Sigmoid colon (tissue), 4 donors: ENCODE results near the gene ARVCF.

Experiments
- EP300 ChIP-seq, 4 donors: sonication (generic); formaldehyde crosslinking; IDR thresholded peaks; one replicate each; pipeline ENCODE4 v1.6.1; 2017; ENCODE audit warnings: antibody characterized with exemption in 4 of 4
- POLR2A ChIP-seq, 2 donors: fragments of 450-650 bp; IDR thresholded peaks; one replicate each; pipeline ENCODE4 v1.6.1; 2016; ENCODE audit warnings: antibody characterized with exemption in 2 of 2, mild to moderate bottlenecking in 2 of 2, moderate library complexity in 2 of 2
- POLR2AphosphoS5 ChIP-seq, 4 donors: sonication (generic); formaldehyde crosslinking; IDR thresholded peaks; one replicate each; pipeline ENCODE4 v1.6.1; 2017; ENCODE audit warnings: antibody characterized with exemption in 4 of 4
- TF ChIP-seq, protein P1 (sequence below), 4 experiments: fragments of 450-650 bp in 3 of 4; fragments of 200-600 bp in 1 of 4; IDR thresholded peaks; one replicate each; pipeline ENCODE4 v1.5.1; 2016 to 2019; ENCODE audit warnings: antibody characterized with exemption in 4 of 4, mild to moderate bottlenecking in 3 of 4, moderate library complexity in 2 of 4

DNA sequence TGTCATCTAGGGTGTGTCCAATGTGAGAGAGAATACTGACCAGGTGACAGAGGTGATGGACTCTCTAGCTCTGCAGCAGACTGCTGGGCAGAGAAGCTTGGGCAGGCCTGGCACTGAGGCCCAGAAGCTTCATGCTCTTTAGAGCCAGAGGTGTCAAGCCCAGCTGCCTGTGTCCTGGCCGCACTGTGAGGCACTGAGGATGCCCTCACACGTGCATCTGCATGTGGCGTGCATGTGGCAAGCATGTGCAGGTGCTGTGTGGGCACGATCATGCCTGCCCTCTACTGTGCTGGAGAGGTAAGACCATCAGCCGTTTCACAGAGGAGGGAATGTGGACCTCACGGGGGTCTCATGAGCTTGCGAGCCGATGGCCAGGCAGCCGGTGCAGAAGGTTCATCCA lies 59.2 kb downstream of the ARVCF start:
- TF ChIP-seq, protein P1, sequence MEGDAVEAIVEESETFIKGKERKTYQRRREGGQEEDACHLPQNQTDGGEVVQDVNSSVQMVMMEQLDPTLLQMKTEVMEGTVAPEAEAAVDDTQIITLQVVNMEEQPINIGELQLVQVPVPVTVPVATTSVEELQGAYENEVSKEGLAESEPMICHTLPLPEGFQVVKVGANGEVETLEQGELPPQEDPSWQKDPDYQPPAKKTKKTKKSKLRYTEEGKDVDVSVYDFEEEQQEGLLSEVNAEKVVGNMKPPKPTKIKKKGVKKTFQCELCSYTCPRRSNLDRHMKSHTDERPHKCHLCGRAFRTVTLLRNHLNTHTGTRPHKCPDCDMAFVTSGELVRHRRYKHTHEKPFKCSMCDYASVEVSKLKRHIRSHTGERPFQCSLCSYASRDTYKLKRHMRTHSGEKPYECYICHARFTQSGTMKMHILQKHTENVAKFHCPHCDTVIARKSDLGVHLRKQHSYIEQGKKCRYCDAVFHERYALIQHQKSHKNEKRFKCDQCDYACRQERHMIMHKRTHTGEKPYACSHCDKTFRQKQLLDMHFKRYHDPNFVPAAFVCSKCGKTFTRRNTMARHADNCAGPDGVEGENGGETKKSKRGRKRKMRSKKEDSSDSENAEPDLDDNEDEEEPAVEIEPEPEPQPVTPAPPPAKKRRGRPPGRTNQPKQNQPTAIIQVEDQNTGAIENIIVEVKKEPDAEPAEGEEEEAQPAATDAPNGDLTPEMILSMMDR (IDR thresholded peaks at IDR 0.05), result no peak
- TF ChIP-seq POLR2A (IDR thresholded peaks at IDR 0.05), result no peak
- TF ChIP-seq EP300 (IDR thresholded peaks at IDR 0.05), result no peak
- peak in 1 of 4 donors; percentile 14 for TF ChIP-seq POLR2AphosphoS5 (IDR thresholded peaks at IDR 0.05)
